Colonic mucosa (tissue), 4 donors: Measurements from ENCODE around the gene ACOX3. TPM values are rescaled to one million over a fixed set of nuclear protein-coding genes. Genes with fewer than 3 reads are reported as not detected.

Experiments
- DNase-seq: peaks from one replicate; pipeline ENCODE4 v3.0.0-alpha.2; 2020
- H3K27ac ChIP-seq: fragments of 200-600 bp; one replicate; pipeline ENCODE4 v1.8.0; 2021
- H3K27me3 ChIP-seq: fragments of 200-600 bp; one replicate; pipeline ENCODE4 v1.8.0; 2021
- H3K36me3 ChIP-seq: fragments of 200-600 bp; one replicate; pipeline ENCODE4 v1.8.0; 2021
- H3K4me1 ChIP-seq: fragments of 200-600 bp; one replicate; pipeline ENCODE4 v1.8.0; 2021; ENCODE audit warnings: mild to moderate bottlenecking
- H3K4me3 ChIP-seq: fragments of 200-600 bp; one replicate; pipeline ENCODE4 v1.8.0; 2021
- H3K9ac ChIP-seq, 2 donors: one replicate each; pipeline ENCODE4 v1.7.0; 2013; ENCODE audit warnings: control low read depth in 2 of 2, low read depth in 2 of 2, low read length in 2 of 2
- H3K9me3 ChIP-seq: fragments of 200-600 bp; one replicate; pipeline ENCODE4 v1.8.0; 2021
- CTCF ChIP-seq: fragments of 200-600 bp; IDR thresholded peaks from one replicate; pipeline ENCODE4 v1.8.0; 2022; ENCODE audit warnings: antibody characterized with exemption, mild to moderate bottlenecking
- intact Hi-C: fragments of 100-400 bp; cut with DNase I; formaldehyde crosslinking; loops from one replicate; pipeline ENCODE4 v1.14.1; 2022
- total RNA-seq, 2 donors: library from RNA; stranded (reverse); fragmentation: NEBNext Ultra II Directional in 1 of 2; extraction: Animal tissue kit (Norgen Biotek cat#: 25700) in 1 of 2; gene quantifications; one replicate each; pipeline ENCODE4 v1.2.1, GENCODE V29; 2021
- donor health status: healthy.
- donor health status: DM: no; HTN: no; CAD: no.
- donor health status: DM: no; HTN: no; CAD: no.

ACOX3 gene
- total RNA-seq, 2 donors from 2014 or later = 19.9 to 26.1 TPM

GRCh38 chr4:8384397-8385060 lies 56.0 kb downstream of the ACOX3 start:
- no peak for DNase-seq
- no peak for TF ChIP-seq CTCF
- no peak overlapping the region for H3K27ac ChIP-seq
- H3K9ac ChIP-seq = no peak overlapping the region
- H3K27me3 ChIP-seq = no peaks in the 10 kb centered on the region
- intact Hi-C loops = no loop called here
- H3K4me3 ChIP-seq = no peak overlapping the region
- H3K4me1 ChIP-seq = no peaks in the 10 kb centered on the region
- no peaks in the 10 kb centered on the region for H3K9me3 ChIP-seq
- no peaks in the 10 kb centered on the region for H3K36me3 ChIP-seq

- no peaks in the 10 kb centered on the region for H3K36me3 ChIP-seq
- no peak for TF ChIP-seq CTCF
- intact Hi-C loops = no loop called here
- H3K9me3 ChIP-seq = no peaks in the 10 kb centered on the region
- no peak for DNase-seq
- H3K4me1 ChIP-seq = no peaks in the 10 kb centered on the region
- H3K27ac ChIP-seq = no peak overlapping the region
- H3K4me3 ChIP-seq = no peak overlapping the region
- no peak overlapping the region for H3K9ac ChIP-seq
- no peaks in the 10 kb centered on the region for H3K27me3 ChIP-seq
Observed at GRCh38 chr4:8383451-8384160, 56.9 kb downstream of the ACOX3 start.

GRCh38 chr4:8383016-8383415 lies 57.5 kb downstream of the ACOX3 start:
- no peaks in the 10 kb centered on the region for H3K36me3 ChIP-seq
- H3K27ac ChIP-seq = no peak overlapping the region
- no peaks in the 10 kb centered on the region for H3K27me3 ChIP-seq
- no peak for TF ChIP-seq CTCF
- H3K4me1 ChIP-seq = no peaks in the 10 kb centered on the region
- DNase-seq = no peak
- intact Hi-C loops = no loop called here
- H3K9ac ChIP-seq = no peak overlapping the region
- no peak overlapping the region for H3K4me3 ChIP-seq
- no peaks in the 10 kb centered on the region for H3K9me3 ChIP-seq

- no peak for DNase-seq
- Histone ChIP-seq H3K4me1 (no peaks in the 10 kb centered on the region), H3K27me3 (no peaks in the 10 kb centered on the region), H3K9me3 (no peaks in the 10 kb centered on the region), H3K9ac (no peak overlapping the region), H3K27ac (no peak overlapping the region), H3K36me3 (no peaks in the 10 kb centered on the region), H3K4me3 (no peak overlapping the region)
- intact Hi-C loops = no loop called here
- TF ChIP-seq CTCF = no peak
Observed at GRCh38 chr4:8381814-8382581, 58.5 kb downstream of the ACOX3 start.

GRCh38 chr4:8380511-8381415 lies 59.8 kb downstream of the ACOX3 start:
- H3K27me3 ChIP-seq = no peaks in the 10 kb centered on the region
- DNase-seq = no peak
- no peak overlapping the region for H3K4me3 ChIP-seq
- no peak overlapping the region for H3K27ac ChIP-seq
- H3K9me3 ChIP-seq = no peaks in the 10 kb centered on the region
- no peak overlapping the region for H3K9ac ChIP-seq
- H3K4me1 ChIP-seq = no peaks in the 10 kb centered on the region
- no peak for TF ChIP-seq CTCF
- H3K36me3 ChIP-seq = no peaks in the 10 kb centered on the region
- intact Hi-C loops = no loop called here
